Rectal smooth muscle tissue (tissue), 1 donor: Measurements from ENCODE around the gene ATP10D.

Experiments
- H3K27ac ChIP-seq: one replicate; pipeline ENCODE4 v1.7.0; 2013; ENCODE audit warnings: low read depth, low read length, inconsistent platforms
- H3K27me3 ChIP-seq: one replicate; pipeline ENCODE4 v1.7.0; 2013; ENCODE audit warnings: low read length; ENCODE audit not compliant: control insufficient read depth, insufficient read depth
- H3K36me3 ChIP-seq: one replicate; pipeline ENCODE4 v1.7.0; 2013; ENCODE audit warnings: low read length; ENCODE audit not compliant: control insufficient read depth, insufficient read depth
- H3K4me1 ChIP-seq: one replicate; pipeline ENCODE4 v1.7.0; 2013; ENCODE audit warnings: low read length; ENCODE audit not compliant: control insufficient read depth, insufficient read depth
- H3K4me3 ChIP-seq: one replicate; pipeline ENCODE4 v1.7.0; 2013; ENCODE audit warnings: low read length
- H3K9ac ChIP-seq: one replicate; pipeline ENCODE4 v1.7.0; 2013; ENCODE audit warnings: low read length

Gene ATP10D

GRCh38 chr4:47493238-47494123 is 8.4 kb downstream of the ATP10D start:
- Histone ChIP-seq H3K4me1 (no peaks in the 10 kb centered on the region), H3K27me3 (no peaks in the 10 kb centered on the region), H3K4me3 (no peak overlapping the region), H3K27ac (no peak overlapping the region), H3K36me3 (no peaks in the 10 kb centered on the region), H3K9ac (no peak overlapping the region)

GRCh38 chr4:47494124-47494430 is 9.0 kb downstream of the ATP10D start:
- Histone ChIP-seq H3K36me3 (no peaks in the 10 kb centered on the region), H3K27me3 (no peaks in the 10 kb centered on the region), H3K27ac (no peak overlapping the region), H3K4me1 (peaks cover 4% of the 10 kb centered on the region), H3K4me3 (no peak overlapping the region), H3K9ac (no peak overlapping the region)

GRCh38 chr4:47498899-47499298 is 13.8 kb downstream of the ATP10D start:
- Histone ChIP-seq H3K4me1 (peaks cover 8% of the 10 kb centered on the region), H3K27ac (no peak overlapping the region), H3K36me3 (no peaks in the 10 kb centered on the region), H3K9ac (no peak overlapping the region), H3K4me3 (no peak overlapping the region), H3K27me3 (no peaks in the 10 kb centered on the region)

- H3K36me3 ChIP-seq: no peaks in the 10 kb centered on the region
- no peak overlapping the region for H3K27ac ChIP-seq
- H3K4me1 ChIP-seq: peaks cover 8% of the 10 kb centered on the region
- no peak overlapping the region for H3K4me3 ChIP-seq
- no peak overlapping the region for H3K9ac ChIP-seq
- no peaks in the 10 kb centered on the region for H3K27me3 ChIP-seq
These were observed 14.6 kb downstream of the ATP10D start for GRCh38 chr4:47499700-47500099.

- peaks cover 8% of the 10 kb centered on the region for H3K4me1 ChIP-seq
- no peaks in the 10 kb centered on the region for H3K36me3 ChIP-seq
- H3K4me3 ChIP-seq: no peak overlapping the region
- no peaks in the 10 kb centered on the region for H3K27me3 ChIP-seq
- H3K9ac ChIP-seq: no peak overlapping the region
- no peak overlapping the region for H3K27ac ChIP-seq
These were observed 15.7 kb downstream of the ATP10D start for GRCh38 chr4:47500776-47501175.

GRCh38 chr4:47505147-47505546 is 20.1 kb downstream of the ATP10D start:
- Histone ChIP-seq H3K4me3 (no peak overlapping the region), H3K27me3 (no peaks in the 10 kb centered on the region), H3K36me3 (no peaks in the 10 kb centered on the region), H3K4me1 (no peaks in the 10 kb centered on the region), H3K27ac (no peak overlapping the region), H3K9ac (no peak overlapping the region)

- Histone ChIP-seq H3K9ac (no peak overlapping the region), H3K27me3 (no peaks in the 10 kb centered on the region), H3K4me3 (no peak overlapping the region), H3K36me3 (no peaks in the 10 kb centered on the region), H3K27ac (no peak overlapping the region), H3K4me1 (no peaks in the 10 kb centered on the region)
These were observed 20.6 kb downstream of the ATP10D start for GRCh38 chr4:47505666-47506065.

- H3K27me3 ChIP-seq: no peaks in the 10 kb centered on the region
- peaks cover 2% of the 10 kb centered on the region for H3K36me3 ChIP-seq
- no peak overlapping the region for H3K9ac ChIP-seq
- H3K4me3 ChIP-seq: no peak overlapping the region
- peaks cover 4% of the 10 kb centered on the region for H3K4me1 ChIP-seq
- peak overlapping the region; percentile 21 for H3K27ac ChIP-seq
These were observed 25.6 kb downstream of the ATP10D start for GRCh38 chr4:47510506-47511143.

- Histone ChIP-seq H3K27me3 (no peaks in the 10 kb centered on the region), H3K4me1 (peaks cover 4% of the 10 kb centered on the region), H3K4me3 (no peak overlapping the region), H3K36me3 (peaks cover 2% of the 10 kb centered on the region), H3K9ac (no peak overlapping the region), H3K27ac (no peak overlapping the region)
These were observed 28.4 kb downstream of the ATP10D start for GRCh38 chr4:47513461-47513860.

GRCh38 chr4:47519239-47519883 is 34.3 kb downstream of the ATP10D start:
- H3K4me3 ChIP-seq: no peak overlapping the region
- no peak overlapping the region for H3K27ac ChIP-seq
- H3K4me1 ChIP-seq: no peaks in the 10 kb centered on the region
- H3K9ac ChIP-seq: no peak overlapping the region
- no peaks in the 10 kb centered on the region for H3K27me3 ChIP-seq
- H3K36me3 ChIP-seq: no peaks in the 10 kb centered on the region

GRCh38 chr4:47525154-47525819 is 40.2 kb downstream of the ATP10D start:
- H3K36me3 ChIP-seq: no peaks in the 10 kb centered on the region
- no peaks in the 10 kb centered on the region for H3K27me3 ChIP-seq
- H3K4me1 ChIP-seq: peaks cover 2% of the 10 kb centered on the region
- no peak overlapping the region for H3K4me3 ChIP-seq
- no peak overlapping the region for H3K9ac ChIP-seq
- no peak overlapping the region for H3K27ac ChIP-seq

GRCh38 chr4:47526281-47526680 is 41.2 kb downstream of the ATP10D start:
- H3K4me3 ChIP-seq: no peak overlapping the region
- H3K4me1 ChIP-seq: peaks cover 8% of the 10 kb centered on the region
- H3K27me3 ChIP-seq: no peaks in the 10 kb centered on the region
- no peak overlapping the region for H3K9ac ChIP-seq
- no peak overlapping the region for H3K27ac ChIP-seq
- H3K36me3 ChIP-seq: no peaks in the 10 kb centered on the region
